Upper lobe of right lung (tissue), 1 donor: ENCODE results near the gene RTP1. TPM values are rescaled to one million over a fixed set of nuclear protein-coding genes. Genes with fewer than 3 reads are reported as not detected.

Experiments used
- ATAC-seq: fragments of 200-7000 bp; cut with Tn5 transposase; one replicate; pipeline ENCODE4 v1.9.1; 2020; ENCODE audit warnings: mild to moderate bottlenecking, moderate library complexity
- DNase-seq: peaks from one replicate; pipeline ENCODE4 v3.0.0-alpha.2; 2020
- H3K27ac ChIP-seq: fragments of 200-600 bp; one replicate; pipeline ENCODE4 v1.8.0; 2022
- H3K27me3 ChIP-seq: fragments of 200-600 bp; one replicate; pipeline ENCODE4 v1.8.0; 2022; ENCODE audit warnings: mild to moderate bottlenecking
- H3K36me3 ChIP-seq: fragments of 200-600 bp; one replicate; pipeline ENCODE4 v1.8.0; 2022
- H3K4me1 ChIP-seq: fragments of 200-600 bp; one replicate; pipeline ENCODE4 v1.8.0; 2022
- H3K4me3 ChIP-seq: fragments of 200-600 bp; one replicate; pipeline ENCODE4 v1.8.0; 2022; ENCODE audit warnings: mild to moderate bottlenecking
- H3K9me3 ChIP-seq: fragments of 200-600 bp; one replicate; pipeline ENCODE4 v1.8.0; 2022
- CTCF ChIP-seq: fragments of 200-600 bp; IDR thresholded peaks from one replicate; pipeline ENCODE4 v1.8.0; 2022; ENCODE audit warnings: antibody characterized with exemption
- intact Hi-C: fragments of 100-400 bp; cut with DNase I; formaldehyde crosslinking; loops from one replicate; pipeline ENCODE4 v1.11.0; 2022
- total RNA-seq: library from RNA; stranded (reverse); fragmentation: NEBNext Ultra II Directional; extraction: Animal tissue kit (Norgen Biotek cat#: 25700); gene quantifications from one replicate; pipeline ENCODE4 v1.2.1, GENCODE V29; 2021
- donor health status: DM: no; HTN: yes; CAD: no; lungs with severe emphysema.

RTP1 gene
- total RNA-seq, 1 donor from 2014 or later: not detected

GRCh38 chr3:187186801-187187421 lies 10.4 kb upstream of the RTP1 start:
- intact Hi-C loops: no loop called here
- peaks cover 5% of the 10 kb centered on the region for H3K4me1 ChIP-seq
- H3K27ac ChIP-seq: peak overlapping the region; percentile 51

DNA sequence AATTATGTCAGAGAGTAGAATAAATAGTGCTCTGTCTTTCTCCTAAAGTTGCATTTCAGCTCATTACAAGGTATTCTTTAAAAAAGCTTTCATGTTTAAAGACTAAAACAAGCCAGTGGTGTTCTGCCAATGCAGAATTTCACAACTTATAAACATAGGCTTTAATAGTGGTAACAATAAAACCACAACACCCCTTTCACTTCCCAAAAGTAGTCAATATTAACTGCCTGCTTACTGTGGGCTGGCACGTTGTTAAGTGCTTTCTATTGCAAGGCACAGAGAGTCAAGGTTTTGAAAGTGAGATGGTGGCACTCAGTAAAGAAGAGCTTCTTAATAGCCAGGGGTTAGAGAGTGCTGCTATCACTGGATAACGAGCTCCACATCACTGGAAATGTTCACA lies 8.4 kb upstream of the RTP1 start:
- no peak for TF ChIP-seq CTCF
- peaks cover 5% of the 10 kb centered on the region for H3K4me1 ChIP-seq
- no peak overlapping the region for H3K27ac ChIP-seq
- no peaks in the 10 kb centered on the region for H3K27me3 ChIP-seq
- H3K36me3 ChIP-seq: no peaks in the 10 kb centered on the region
- ATAC-seq (peak; percentile 41), DNase-seq (no peak)
- H3K4me3 ChIP-seq: no peak overlapping the region
- no peaks in the 10 kb centered on the region for H3K9me3 ChIP-seq
- intact Hi-C loops: no loop called here

More at GRCh38 chr3:187186801-187187421, 10.4 kb upstream of the RTP1 start:
- no peak for TF ChIP-seq CTCF
- Histone ChIP-seq H3K9me3 (no peaks in the 10 kb centered on the region), H3K36me3 (no peaks in the 10 kb centered on the region), H3K27me3 (no peaks in the 10 kb centered on the region), H3K4me3 (no peak overlapping the region)
- DNase-seq (no peak), ATAC-seq (peak; percentile 90)

DNA sequence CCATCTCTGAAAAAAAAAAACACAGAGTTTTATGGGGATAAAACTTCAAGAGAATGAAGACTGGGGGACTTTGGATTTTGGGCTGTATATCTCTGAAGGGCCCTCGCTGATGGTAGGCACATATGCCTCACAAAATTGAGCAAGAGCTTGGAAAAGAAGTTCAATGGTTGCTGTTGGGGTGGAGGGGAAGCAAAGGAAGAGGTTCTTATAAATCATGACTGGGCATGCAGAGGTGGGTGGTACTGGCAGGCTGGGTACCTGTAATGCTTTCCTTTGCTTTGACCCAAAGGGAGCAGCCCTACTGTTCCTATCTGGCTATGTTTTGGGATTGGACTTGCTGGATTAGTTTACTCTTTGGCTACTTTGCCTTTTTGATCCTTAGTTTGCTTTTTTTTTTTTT lies 6.0 kb upstream of the RTP1 start:
- no peaks in the 10 kb centered on the region for H3K36me3 ChIP-seq
- H3K27ac ChIP-seq: no peak overlapping the region
- H3K27me3 ChIP-seq: no peaks in the 10 kb centered on the region
- H3K4me1 ChIP-seq: peaks cover 5% of the 10 kb centered on the region
- intact Hi-C loops: no loop called here
- TF ChIP-seq CTCF: no peak
- DNase-seq (no peak), ATAC-seq (no peak)
- H3K9me3 ChIP-seq: no peaks in the 10 kb centered on the region
- H3K4me3 ChIP-seq: no peak overlapping the region

DNA sequence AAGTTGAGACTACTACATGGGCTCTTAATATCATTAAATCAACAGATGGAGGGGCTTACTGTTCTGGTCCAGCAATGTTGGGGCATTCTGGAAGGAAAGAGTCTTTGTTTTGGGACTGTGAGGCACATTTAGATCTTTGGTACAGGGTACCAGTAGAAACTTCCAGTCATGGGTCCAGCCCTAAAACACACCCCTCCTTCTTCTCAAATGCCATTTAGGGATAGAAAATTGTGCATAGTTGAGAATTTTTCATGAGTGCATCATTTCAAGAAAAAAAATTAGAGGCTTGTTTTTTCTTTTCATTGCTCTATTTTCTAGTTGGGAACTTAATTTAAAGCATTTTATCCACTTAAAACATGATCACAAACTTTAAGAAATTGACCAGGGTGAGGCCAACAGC lies 4.1 kb upstream of the RTP1 start:
- no peak for TF ChIP-seq CTCF
- Histone ChIP-seq H3K4me3 (no peak overlapping the region), H3K27me3 (no peaks in the 10 kb centered on the region), H3K36me3 (no peaks in the 10 kb centered on the region), H3K9me3 (no peaks in the 10 kb centered on the region), H3K4me1 (no peaks in the 10 kb centered on the region), H3K27ac (no peak overlapping the region)
- ATAC-seq: no peak
- no peak for DNase-seq
- intact Hi-C loops: no loop called here

GRCh38 chr3:187196573-187197334 lies 532 bp upstream of the RTP1 start:
- Histone ChIP-seq H3K9me3 (no peaks in the 10 kb centered on the region), H3K36me3 (no peaks in the 10 kb centered on the region), H3K4me1 (no peaks in the 10 kb centered on the region), H3K27me3 (no peaks in the 10 kb centered on the region), H3K4me3 (no peak overlapping the region), H3K27ac (no peak overlapping the region)
- ATAC-seq (no peak), DNase-seq (no peak)
- no peak for TF ChIP-seq CTCF
- intact Hi-C loops: no loop called here
